ENCODE measurements around the gene KIRREL1.

DNA sequence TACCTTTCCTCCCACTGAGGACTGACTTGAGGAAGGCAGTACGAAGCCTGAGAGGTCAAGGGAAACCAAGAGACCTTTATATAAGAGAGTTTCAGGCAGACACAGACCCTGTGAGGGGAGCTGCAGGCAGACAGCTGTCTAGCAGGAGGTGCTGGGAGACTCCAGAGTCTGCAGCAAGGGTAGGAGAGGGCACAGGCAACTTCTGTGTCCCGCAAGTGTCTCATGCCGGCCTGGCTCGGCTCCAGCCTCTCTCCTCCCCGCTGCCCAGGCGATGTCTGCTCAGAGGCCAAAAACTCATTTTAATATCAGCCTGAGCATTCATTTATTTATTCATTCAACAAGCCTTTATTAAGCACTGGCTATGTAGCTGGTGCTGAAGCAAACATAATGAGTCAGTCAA lies 83.0 kb downstream of the KIRREL1 start:
- TF ChIP-seq, protein P1, sequence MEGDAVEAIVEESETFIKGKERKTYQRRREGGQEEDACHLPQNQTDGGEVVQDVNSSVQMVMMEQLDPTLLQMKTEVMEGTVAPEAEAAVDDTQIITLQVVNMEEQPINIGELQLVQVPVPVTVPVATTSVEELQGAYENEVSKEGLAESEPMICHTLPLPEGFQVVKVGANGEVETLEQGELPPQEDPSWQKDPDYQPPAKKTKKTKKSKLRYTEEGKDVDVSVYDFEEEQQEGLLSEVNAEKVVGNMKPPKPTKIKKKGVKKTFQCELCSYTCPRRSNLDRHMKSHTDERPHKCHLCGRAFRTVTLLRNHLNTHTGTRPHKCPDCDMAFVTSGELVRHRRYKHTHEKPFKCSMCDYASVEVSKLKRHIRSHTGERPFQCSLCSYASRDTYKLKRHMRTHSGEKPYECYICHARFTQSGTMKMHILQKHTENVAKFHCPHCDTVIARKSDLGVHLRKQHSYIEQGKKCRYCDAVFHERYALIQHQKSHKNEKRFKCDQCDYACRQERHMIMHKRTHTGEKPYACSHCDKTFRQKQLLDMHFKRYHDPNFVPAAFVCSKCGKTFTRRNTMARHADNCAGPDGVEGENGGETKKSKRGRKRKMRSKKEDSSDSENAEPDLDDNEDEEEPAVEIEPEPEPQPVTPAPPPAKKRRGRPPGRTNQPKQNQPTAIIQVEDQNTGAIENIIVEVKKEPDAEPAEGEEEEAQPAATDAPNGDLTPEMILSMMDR (conservative IDR thresholded peaks at IDR 0.05; ENCODE audit: low read depth, low read length) = no peak
- TF ChIP-seq EZH2 (IDR thresholded peaks at IDR 0.05; ENCODE audit: borderline replicate concordance, low read depth, low read length, poor library complexity, severe bottlenecking) = no peak
